ENCODE measurements around the gene DNAJC18. TPM values are rescaled to one million over a fixed set of nuclear protein-coding genes. Genes with fewer than 3 reads are reported as not detected.

DNAJC18 gene
- total and polyA plus RNA-seq, 7 experiments from 2014 or later: 2.2 to 9.7 (median 4.9) TPM

DNA sequence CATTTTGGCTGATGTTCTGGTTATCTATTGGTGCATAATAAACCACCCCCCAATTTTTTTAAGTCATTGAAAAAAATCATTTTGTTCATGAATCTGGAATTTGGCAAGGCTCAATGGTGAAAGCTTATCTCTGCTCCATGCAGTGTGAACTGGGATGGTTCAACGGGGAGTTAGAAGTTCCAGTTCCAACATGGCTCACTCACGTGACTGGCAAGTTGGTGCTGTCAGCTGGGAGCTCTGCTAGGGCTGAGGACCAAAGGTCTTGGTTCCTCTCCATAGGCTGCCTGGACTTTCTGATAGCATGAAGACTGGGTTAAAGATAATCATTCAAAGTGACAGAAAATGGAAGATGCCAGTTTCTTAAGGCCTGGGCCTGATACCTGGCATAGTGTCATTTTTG is 32.4 kb downstream of the DNAJC18 start:
- intact Hi-C loops (cut with micrococcal nuclease): no loop called here
- H3K36me3 ChIP-seq (ENCODE audit: control insufficient read depth in 2 of 3, insufficient read depth in 3 of 3, low read length in 3 of 3): no peaks in the 10 kb centered on the region
- H3K4me3 Mint-ChIP-seq: peak overlapping the region in 1 of 10 donors; percentile 31
- no peak for DNase-seq
- no peak overlapping the region for H3K27ac ChIP-seq (ENCODE audit: low read depth, low read length)
- peaks cover 0 to 8% (median 0%) of the 10 kb centered on the region in 5 donors for H3K36me3 Mint-ChIP-seq
- H3K27me3 ChIP-seq (ENCODE audit: control insufficient read depth in 2 of 2, insufficient read depth in 2 of 2, low read length in 2 of 2): no peaks in the 10 kb centered on the region
- H3K27me3 Mint-ChIP-seq: no peaks in the 10 kb centered on the region
- no peaks in the 10 kb centered on the region for H3K9me3 Mint-ChIP-seq
- no peak overlapping the region for H3K4me3 ChIP-seq (ENCODE audit: low read length)
- no peaks in the 10 kb centered on the region for H3K9me3 ChIP-seq (ENCODE audit: control insufficient read depth in 2 of 3, low read length in 3 of 3)
- POLR2A ChIA-PET: interaction anchor here (0.7 to 2.2 kb wide), 3 partner anchors 9 to 114 kb away, joined by 3 to 8 read pairs (median 3); partner anchors contain the start of gene MATR3
- H3K4me1 ChIP-seq (ENCODE audit: control insufficient read depth in 2 of 2, insufficient read depth in 2 of 2, low read length in 2 of 2): peaks cover 16 to 18% of the 10 kb centered on the region in 2 donors
- peaks cover 22 to 44% (median 36%) of the 10 kb centered on the region in 7 donors for H3K4me1 Mint-ChIP-seq
- peak overlapping the region in 4 of 9 donors; percentile 7 to 80 (median 44) for H3K27ac Mint-ChIP-seq
- ATAC-seq: no peak
- CTCF ChIA-PET: interaction anchor here (0.6 to 1.4 kb wide), 3 partner anchors 98 to 112 kb away, joined by 3 to 5 read pairs (median 3); no protein-coding TSS in a partner anchor

DNA sequence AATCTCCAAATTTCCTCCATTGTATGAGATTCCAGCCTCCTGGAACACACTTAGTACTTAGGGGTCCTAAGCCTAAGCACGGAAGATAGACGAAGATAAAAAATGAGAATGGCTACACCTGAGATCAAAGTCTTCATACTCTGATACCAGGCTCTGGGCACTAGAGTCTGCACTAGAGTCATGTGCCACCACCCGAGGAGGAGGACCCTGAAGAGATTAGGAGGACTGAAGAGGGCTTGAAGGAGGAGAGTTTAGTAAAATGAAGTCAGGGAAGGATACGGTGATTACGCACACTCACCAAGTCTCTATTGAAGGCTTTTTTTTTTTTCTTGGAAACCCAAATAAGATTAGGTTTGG is 34.9 kb downstream of the DNAJC18 start:
- peak overlapping the region; percentile 88 to 98 (median 94) for H3K4me3 Mint-ChIP-seq
- H3K4me3 ChIP-seq (ENCODE audit: low read length): peak overlapping the region; percentile 56
- CTCF ChIA-PET: interaction anchor here (0.6 kb wide), 1 partner anchor 461 kb away, joined by 3 read pairs; no protein-coding TSS in a partner anchor

GRCh38 chr5:139403787-139404483 is 35.4 kb downstream of the DNAJC18 start, which contains the start of gene SPATA24:
SPATA24 (minus strand) TSS chr5:139404089; CDS start chr5:139404060, 29 bp downstream.
- Mint-ChIP-seq H3K27me3 (no peaks in the 10 kb centered on the region), H3K4me3 (peak within 1 kb of the TSS; percentile 88 to 98 (median 94)), H3K4me1 (peaks cover 26 to 42% (median 36%) of the 10 kb centered on the region in 7 donors), H3K27ac (peak within 1 kb of the TSS; percentile 96 to 100 (median 99)), H3K9me3 (no peaks in the 10 kb centered on the region), H3K36me3 (peaks cover 4 to 9% (median 6%) of the 10 kb centered on the region in 5 donors)
- peaks cover 16 to 18% of the 10 kb centered on the region in 2 donors for H3K4me1 ChIP-seq (ENCODE audit: control insufficient read depth in 2 of 2, insufficient read depth in 2 of 2, low read length in 2 of 2)
- peak within 1 kb of the TSS; percentile 56 for H3K4me3 ChIP-seq (ENCODE audit: low read length)
- H3K9me3 ChIP-seq (ENCODE audit: control insufficient read depth in 2 of 3, low read length in 3 of 3): no peaks in the 10 kb centered on the region
- ChIA-PET CTCF (interaction anchor here (0.6 to 1.3 kb wide), 5 partner anchors 13 to 461 kb away, joined by 3 to 5 read pairs (median 3); partner anchors contain the start of gene PAIP2), POLR2A (interaction anchor here (0.6 to 3.2 kb wide), 21 partner anchors 8 to 860 kb away, joined by 3 to 24 read pairs (median 4); partner anchors contain the start of genes DNAJC18, ETF1, MATR3 and MZB1)
- H3K27me3 ChIP-seq (ENCODE audit: control insufficient read depth in 2 of 2, insufficient read depth in 2 of 2, low read length in 2 of 2): no peaks in the 10 kb centered on the region
- H3K36me3 ChIP-seq (ENCODE audit: control insufficient read depth in 2 of 3, insufficient read depth in 3 of 3, low read length in 3 of 3): no peaks in the 10 kb centered on the region
- ATAC-seq (peak; percentile 94), DNase-seq (peak; percentile 90 to 99 (median 98))
- intact Hi-C loops (cut with micrococcal nuclease): loop anchor here (1.0 to 5.0 kb wide), 20 partner anchors 10 to 1161 kb away; partner anchors contain the start of genes DNAJC18 (in 2 of the 2), ETF1 (in 2 of the 2), FAM53C (in 2 of the 2) and HSPA9 (in 2 of the 2)
- H3K27ac ChIP-seq (ENCODE audit: low read depth, low read length): peak within 1 kb of the TSS; percentile 88

More for the DNA sequence above, 34.9 kb downstream of the DNAJC18 start:
- Histone ChIP-seq H3K27ac (ENCODE audit: low read depth, low read length) (peak overlapping the region; percentile 88), H3K36me3 (ENCODE audit: control insufficient read depth in 2 of 3, insufficient read depth in 3 of 3, low read length in 3 of 3) (no peaks in the 10 kb centered on the region), H3K9me3 (ENCODE audit: control insufficient read depth in 2 of 3, low read length in 3 of 3) (no peaks in the 10 kb centered on the region), H3K27me3 (ENCODE audit: control insufficient read depth in 2 of 2, insufficient read depth in 2 of 2, low read length in 2 of 2) (no peaks in the 10 kb centered on the region), H3K4me1 (ENCODE audit: control insufficient read depth in 2 of 2, insufficient read depth in 2 of 2, low read length in 2 of 2) (peaks cover 16 to 18% of the 10 kb centered on the region in 2 donors)
- Mint-ChIP-seq H3K4me1 (peaks cover 22 to 40% (median 36%) of the 10 kb centered on the region in 7 donors), H3K27ac (peak overlapping the region; percentile 96 to 100 (median 99)), H3K27me3 (no peaks in the 10 kb centered on the region), H3K9me3 (no peaks in the 10 kb centered on the region), H3K36me3 (peaks cover under 1 to 6% (median under 1%) of the 10 kb centered on the region in 5 donors)
- POLR2A ChIA-PET: interaction anchor here (1.0 to 3.2 kb wide), 15 partner anchors 9 to 861 kb away, joined by 3 to 24 read pairs (median 4); partner anchors contain the start of genes DNAJC18, ETF1, MATR3 and MZB1
- no peak for DNase-seq
- intact Hi-C loops (cut with micrococcal nuclease): loop anchor here (1.0 to 5.0 kb wide), 17 partner anchors 10 to 1160 kb away; partner anchors contain the start of genes DNAJC18 (in 2 of the 2), ETF1 (in 2 of the 2), FAM53C (in 2 of the 2) and PAIP2 (in 2 of the 2)
- no peak for ATAC-seq

DNA sequence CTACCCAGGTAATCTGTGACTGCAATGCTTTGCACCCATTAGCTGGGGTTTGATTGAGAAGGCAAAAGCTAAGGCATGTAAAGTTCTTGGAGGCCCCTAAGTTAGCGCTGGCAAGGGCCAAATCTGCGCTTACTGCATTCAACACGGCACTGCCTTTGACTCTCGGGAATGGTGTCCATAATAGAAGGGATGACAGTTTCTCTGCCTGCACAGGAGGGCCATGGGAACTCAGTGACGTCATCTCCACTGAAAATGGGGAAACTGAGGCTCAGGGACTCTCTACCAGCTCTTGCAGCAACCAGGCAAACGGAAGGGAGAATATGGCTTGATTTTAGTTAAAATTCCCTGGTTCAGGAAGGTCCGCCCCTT is 35.9 kb downstream of the DNAJC18 start:
- peak overlapping the region; percentile 88 to 98 (median 94) for H3K4me3 Mint-ChIP-seq
- no peaks in the 10 kb centered on the region for H3K9me3 Mint-ChIP-seq
- Histone ChIP-seq H3K4me1 (ENCODE audit: control insufficient read depth in 2 of 2, insufficient read depth in 2 of 2, low read length in 2 of 2) (peaks cover 16 to 18% of the 10 kb centered on the region in 2 donors), H3K36me3 (ENCODE audit: control insufficient read depth in 2 of 3, insufficient read depth in 3 of 3, low read length in 3 of 3) (no peaks in the 10 kb centered on the region), H3K27ac (ENCODE audit: low read depth, low read length) (peak overlapping the region; percentile 88), H3K4me3 (ENCODE audit: low read length) (peak overlapping the region; percentile 56), H3K9me3 (ENCODE audit: control insufficient read depth in 2 of 3, low read length in 3 of 3) (no peaks in the 10 kb centered on the region), H3K27me3 (ENCODE audit: control insufficient read depth in 2 of 2, insufficient read depth in 2 of 2, low read length in 2 of 2) (no peaks in the 10 kb centered on the region)
- intact Hi-C loops (cut with micrococcal nuclease): loop anchor here (1.0 to 5.0 kb wide), 5 partner anchors 205 to 1066 kb away; partner anchors contain the start of genes FAM53C (in 2 of the 2), HSPA9 (in 2 of the 2), SIL1 (in 2 of the 2) and ANKHD1 (in 1 of the 2)
- H3K36me3 Mint-ChIP-seq: peaks cover 4 to 9% (median 6%) of the 10 kb centered on the region in 5 donors
- ATAC-seq (no peak), DNase-seq (no peak)
- ChIA-PET CTCF (interaction anchor here (0.9 to 2.2 kb wide), 6 partner anchors 12 to 114 kb away, joined by 3 to 7 read pairs (median 3); partner anchors contain the start of gene PAIP2), POLR2A (interaction anchor here (0.6 to 3.2 kb wide), 19 partner anchors 8 to 860 kb away, joined by 3 to 24 read pairs (median 4); partner anchors contain the start of genes DNAJC18, ETF1, MATR3 and MZB1)
- H3K27me3 Mint-ChIP-seq: no peaks in the 10 kb centered on the region
- peaks cover 26 to 42% (median 36%) of the 10 kb centered on the region in 7 donors for H3K4me1 Mint-ChIP-seq
- peak overlapping the region; percentile 96 to 100 (median 99) for H3K27ac Mint-ChIP-seq

- peaks cover 22 to 43% (median 31%) of the 10 kb centered on the region in 7 donors for H3K4me1 Mint-ChIP-seq
- H3K9me3 Mint-ChIP-seq: no peaks in the 10 kb centered on the region
- H3K27ac Mint-ChIP-seq: peak overlapping the region; percentile 96 to 100 (median 99)
- no peaks in the 10 kb centered on the region for H3K27me3 Mint-ChIP-seq
- no peak for DNase-seq
- H3K9me3 ChIP-seq (ENCODE audit: control insufficient read depth in 2 of 3, low read length in 3 of 3): no peaks in the 10 kb centered on the region
- peaks cover 16% of the 10 kb centered on the region in 2 donors for H3K4me1 ChIP-seq (ENCODE audit: control insufficient read depth in 2 of 2, insufficient read depth in 2 of 2, low read length in 2 of 2)
- H3K4me3 Mint-ChIP-seq: peak overlapping the region; percentile 88 to 98 (median 94)
- peak overlapping the region; percentile 56 for H3K4me3 ChIP-seq (ENCODE audit: low read length)
- H3K27me3 ChIP-seq (ENCODE audit: control insufficient read depth in 2 of 2, insufficient read depth in 2 of 2, low read length in 2 of 2): no peaks in the 10 kb centered on the region
- ChIA-PET CTCF (interaction anchor here (0.5 to 2.2 kb wide), 5 partner anchors 8 to 111 kb away, joined by 3 to 7 read pairs (median 3); partner anchors contain the start of gene PAIP2), POLR2A (interaction anchor here (0.5 to 3.2 kb wide), 10 partner anchors 11 to 167 kb away, joined by 3 to 24 read pairs (median 4); partner anchors contain the start of genes MZB1, PAIP2 and UBE2D2)
- no peak for ATAC-seq
- peaks cover 4 to 7% (median 5%) of the 10 kb centered on the region in 5 donors for H3K36me3 Mint-ChIP-seq
- peak overlapping the region; percentile 88 for H3K27ac ChIP-seq (ENCODE audit: low read depth, low read length)
- intact Hi-C loops (cut with micrococcal nuclease): loop anchor here (1.0 to 5.0 kb wide), 5 partner anchors 204 to 1065 kb away; partner anchors contain the start of genes FAM53C (in 2 of the 2), HSPA9 (in 2 of the 2), SIL1 (in 2 of the 2) and ANKHD1 (in 1 of the 2)
- H3K36me3 ChIP-seq (ENCODE audit: control insufficient read depth in 2 of 3, insufficient read depth in 3 of 3, low read length in 3 of 3): no peaks in the 10 kb centered on the region
Measured at GRCh38 chr5:139402561-139403158, 36.7 kb downstream of the DNAJC18 start.
